Transverse colon (tissue), 4 donors: ENCODE results near the gene CPEB1.

Experiments used
- POLR2A ChIP-seq: fragments of 450-650 bp; IDR thresholded peaks from one replicate; pipeline ENCODE4 v1.6.1; 2016; ENCODE audit warnings: antibody characterized with exemption, mild to moderate bottlenecking, moderate library complexity
- POLR2AphosphoS5 ChIP-seq, 3 donors: sonication (generic); formaldehyde crosslinking; IDR thresholded peaks; one replicate each; pipeline ENCODE4 v1.6.1; 2016; ENCODE audit warnings: antibody characterized with exemption in 3 of 3
- TF ChIP-seq, protein P1 (sequence below), 5 experiments: fragments of 200-600 bp in 3 of 5; fragments of 450-650 bp in 2 of 5; sonication (generic) in 3 of 5; IDR thresholded peaks; 1 replicate in 2 of 5; 2 replicates in 3 of 5; pipeline ENCODE4 v1.5.1; 2016 to 2017; ENCODE audit warnings: antibody characterized with exemption in 5 of 5, inconsistent platforms in 3 of 5, mild to moderate bottlenecking in 2 of 5, moderate library complexity in 1 of 5

DNA sequence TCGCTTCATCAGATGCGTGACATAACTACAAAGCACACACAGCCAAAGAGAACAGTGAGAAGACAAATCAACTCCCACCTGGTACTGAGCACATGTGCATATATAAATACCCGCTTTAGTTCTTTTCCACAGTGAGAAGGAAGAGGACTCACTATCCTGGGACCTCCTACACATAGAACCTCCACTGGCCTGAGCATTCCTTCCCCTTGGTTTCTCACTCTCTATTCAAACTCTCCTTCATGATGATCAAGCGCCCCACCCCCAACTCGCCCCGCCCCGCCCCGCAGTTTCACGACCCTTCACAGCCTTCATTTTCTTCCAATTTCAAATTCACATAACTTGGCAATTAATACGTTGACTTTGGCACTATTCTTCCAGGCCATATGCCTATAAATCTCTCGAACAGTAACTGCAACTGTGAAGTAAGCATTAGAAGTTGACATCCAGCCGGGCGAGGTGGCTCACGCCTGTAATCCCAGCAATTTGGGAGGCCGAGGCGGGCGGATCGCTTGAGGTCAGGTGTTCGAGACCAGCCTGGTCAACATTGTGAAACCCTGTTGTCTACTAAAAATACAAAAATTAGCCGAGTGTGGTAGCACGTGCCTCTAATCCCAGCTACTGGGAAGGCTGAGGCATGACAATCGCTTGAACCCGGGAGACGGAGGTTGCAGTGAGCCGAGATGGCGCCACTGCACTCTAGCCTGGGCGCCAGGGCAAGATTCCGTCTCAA is 108.0 kb downstream of the CPEB1 start:
- TF ChIP-seq, protein P1, sequence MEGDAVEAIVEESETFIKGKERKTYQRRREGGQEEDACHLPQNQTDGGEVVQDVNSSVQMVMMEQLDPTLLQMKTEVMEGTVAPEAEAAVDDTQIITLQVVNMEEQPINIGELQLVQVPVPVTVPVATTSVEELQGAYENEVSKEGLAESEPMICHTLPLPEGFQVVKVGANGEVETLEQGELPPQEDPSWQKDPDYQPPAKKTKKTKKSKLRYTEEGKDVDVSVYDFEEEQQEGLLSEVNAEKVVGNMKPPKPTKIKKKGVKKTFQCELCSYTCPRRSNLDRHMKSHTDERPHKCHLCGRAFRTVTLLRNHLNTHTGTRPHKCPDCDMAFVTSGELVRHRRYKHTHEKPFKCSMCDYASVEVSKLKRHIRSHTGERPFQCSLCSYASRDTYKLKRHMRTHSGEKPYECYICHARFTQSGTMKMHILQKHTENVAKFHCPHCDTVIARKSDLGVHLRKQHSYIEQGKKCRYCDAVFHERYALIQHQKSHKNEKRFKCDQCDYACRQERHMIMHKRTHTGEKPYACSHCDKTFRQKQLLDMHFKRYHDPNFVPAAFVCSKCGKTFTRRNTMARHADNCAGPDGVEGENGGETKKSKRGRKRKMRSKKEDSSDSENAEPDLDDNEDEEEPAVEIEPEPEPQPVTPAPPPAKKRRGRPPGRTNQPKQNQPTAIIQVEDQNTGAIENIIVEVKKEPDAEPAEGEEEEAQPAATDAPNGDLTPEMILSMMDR (IDR thresholded peaks at IDR 0.05): no peak
- no peak for TF ChIP-seq POLR2AphosphoS5 (IDR thresholded peaks at IDR 0.05)
- TF ChIP-seq POLR2A: no peak
